Measurements from ENCODE around the gene KCNG2. TPM values are rescaled to one million over a fixed set of nuclear protein-coding genes. Genes with fewer than 3 reads are reported as not detected.

KCNG2 gene
- total and polyA plus RNA-seq, 2 of the 13 experiments (the other 11 are each of a cell fraction or from before 2014, with no cell fraction given), result not detected

DNA sequence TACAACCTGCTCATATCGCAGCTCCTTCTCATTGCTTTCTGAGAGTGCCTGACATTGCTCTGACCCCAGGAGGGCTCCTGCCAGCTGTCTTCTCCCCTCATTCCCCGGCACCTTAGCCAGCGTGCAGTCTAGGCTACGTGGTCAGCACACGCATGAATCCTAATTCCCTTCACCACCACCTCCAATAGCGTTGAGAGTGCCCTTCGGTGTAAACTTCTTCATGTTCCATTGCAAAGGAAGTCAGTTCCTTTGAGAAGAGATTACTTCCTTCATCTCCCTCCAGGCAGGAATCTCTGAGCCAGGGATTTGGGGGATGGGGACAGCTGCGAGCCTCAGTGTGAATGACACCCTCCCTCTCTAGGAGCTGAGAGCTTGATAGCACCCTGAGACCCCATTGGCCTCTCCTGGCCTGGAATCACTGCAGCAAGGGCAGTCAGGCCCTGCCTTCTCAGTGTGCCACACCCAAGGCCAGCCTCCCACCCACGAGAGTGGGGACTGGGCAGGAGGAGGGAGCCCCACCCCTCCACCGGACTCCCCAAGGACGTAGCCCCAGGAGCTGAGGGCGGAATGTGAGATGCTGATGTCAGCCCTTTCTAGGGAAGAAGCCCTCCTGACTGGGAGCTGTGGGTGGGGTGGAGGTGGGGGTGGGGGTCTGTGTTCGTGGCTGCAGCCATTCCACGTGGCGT, 100.3 kb downstream of the KCNG2 start:
- BruUV-seq (replicated peaks), result no TSS peak
- TF ChIP-seq RBM22 (optimal IDR thresholded peaks at IDR 0.05; ENCODE audit: low read length) (peak; percentile 51), KDM5B (CRISPR knock-in tag; IDR thresholded peaks at IDR 0.05; ENCODE audit: borderline replicate concordance) (no peak), THAP9 (CRISPR knock-in tag; IDR thresholded peaks at IDR 0.05; ENCODE audit: borderline replicate concordance) (0 out of 2 replicates have a peak, but pooled peaks have one; percentile 21), ZC3H13 (CRISPR knock-in tag; IDR thresholded peaks at IDR 0.05) (peak; percentile 79; the same call in 1 of the 2 replicates), MAFK (conservative IDR thresholded peaks at IDR 0.05 in 1 of 2, IDR thresholded peaks at IDR 0.05 in 1 of 2; ENCODE audit: low read length in 2 of 2) (peak; percentile 33 to 46; a peak in 2 of 4 replicates), ZBTB34 (CRISPR knock-in tag; IDR thresholded peaks at IDR 0.05) (no peak)
- ChIA-PET CTCF (ENCODE audit: low intra/inter-chr PET ratio, low total read pairs) (no interaction called here), POLR2A (no interaction called here)
- Histone ChIP-seq H3K4me2 (ENCODE audit: low read depth, low read length) (no peak overlapping the region), H3K9me3 (ENCODE audit: low read length) (peaks cover 45% of the 10 kb centered on the region), H2AFZ (ENCODE audit: low read length) (no peak overlapping the region), H3K36me3 (replicated peaks in 1 of 2; ENCODE audit: control insufficient read depth in 1 of 2, insufficient read depth in 2 of 2, low read length in 2 of 2) (no peaks in the 10 kb centered on the region; a peak in 1 of 5 replicates), H3K9ac (ENCODE audit: insufficient read depth, low read depth, low read length) (no peak overlapping the region), H3K4me3 (replicated peaks in 1 of 3; ENCODE audit: insufficient read depth in 1 of 3, low read depth in 2 of 3, low read length in 3 of 3) (no peak overlapping the region), H3K4me1 (ENCODE audit: insufficient read depth, low read length) (no peaks in the 10 kb centered on the region), H3K27ac (ENCODE audit: extremely low read length, insufficient read depth, low read length) (no peak overlapping the region), H4K20me1 (ENCODE audit: insufficient read depth, low read length) (peaks cover 5% of the 10 kb centered on the region; the same call in 1 of the 2 replicates), H3K79me2 (ENCODE audit: insufficient read depth, low read length) (no peaks in the 10 kb centered on the region), H3K27me3 (ENCODE audit: control insufficient read depth in 1 of 2, insufficient read depth in 2 of 2, low read length in 2 of 2) (no peaks in the 10 kb centered on the region)
- no peak for ATAC-seq
- no peak for FAIRE-seq
- DNase-seq (ENCODE audit: low spot score), result no peak
- intact Hi-C loops (cut with micrococcal nuclease; ENCODE audit: unreplicated experiment) (no loop called here), in situ Hi-C loops (cut with HindIII; ENCODE audit: extremely low pct_ligation_motif_present, low pct_unique_long_range_greater_than_20kb) (no loop called here)
- WGBS (ENCODE audit: low lambda C conversion rate), result 100% methylated on average over 10 of the region's 15 CpGs

Data from HepG2 (cell line).